GM23338 (cell line): ENCODE results near the gene TOMM6.

Experiments used
- POLR2AphosphoS5 ChIP-seq: IDR thresholded peaks from 2 replicates; pipeline ENCODE4 v1.6.1; 2016; ENCODE audit warnings: antibody characterized with exemption, low read depth
- TF ChIP-seq, protein P1 (sequence below), 2 experiments: fragments of 200-600 bp in 1 of 2; sonication (generic) in 1 of 2; conservative IDR thresholded peaks; 2 replicates each; pipeline versions ENCODE4 v1.5.1 to v1.6.1; 2016 to 2017; ENCODE audit warnings: antibody characterized with exemption in 2 of 2, low read depth in 2 of 2, mild to moderate bottlenecking in 2 of 2, moderate library complexity in 1 of 2
- TF ChIP-seq, protein P2 (sequence below): IDR thresholded peaks from one replicate; pipeline ENCODE4 v1.6.1; 2018; ENCODE audit warnings: antibody characterized with exemption; ENCODE audit not compliant: unreplicated experiment

DNA sequence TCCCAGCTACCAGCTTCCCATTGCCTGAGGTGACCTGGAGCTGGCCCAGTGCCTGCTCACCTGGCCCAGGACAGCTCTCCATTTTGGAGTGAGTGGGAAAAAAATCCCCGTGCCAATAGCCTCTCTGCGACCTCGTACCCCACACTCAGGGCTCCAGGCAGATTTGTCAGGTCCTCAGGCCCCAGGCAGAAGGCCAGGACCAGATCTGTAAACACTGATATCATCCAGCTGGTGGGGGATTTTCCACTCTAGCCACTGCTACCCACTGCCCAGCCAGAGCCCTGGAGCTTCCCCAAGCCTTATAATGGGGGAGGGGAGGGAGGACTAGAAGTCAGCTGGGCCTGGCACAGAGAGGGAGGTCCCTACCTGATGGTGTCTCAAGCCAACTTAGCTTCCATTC, 39.0 kb upstream of the TOMM6 start:
- TF ChIP-seq, protein P1, sequence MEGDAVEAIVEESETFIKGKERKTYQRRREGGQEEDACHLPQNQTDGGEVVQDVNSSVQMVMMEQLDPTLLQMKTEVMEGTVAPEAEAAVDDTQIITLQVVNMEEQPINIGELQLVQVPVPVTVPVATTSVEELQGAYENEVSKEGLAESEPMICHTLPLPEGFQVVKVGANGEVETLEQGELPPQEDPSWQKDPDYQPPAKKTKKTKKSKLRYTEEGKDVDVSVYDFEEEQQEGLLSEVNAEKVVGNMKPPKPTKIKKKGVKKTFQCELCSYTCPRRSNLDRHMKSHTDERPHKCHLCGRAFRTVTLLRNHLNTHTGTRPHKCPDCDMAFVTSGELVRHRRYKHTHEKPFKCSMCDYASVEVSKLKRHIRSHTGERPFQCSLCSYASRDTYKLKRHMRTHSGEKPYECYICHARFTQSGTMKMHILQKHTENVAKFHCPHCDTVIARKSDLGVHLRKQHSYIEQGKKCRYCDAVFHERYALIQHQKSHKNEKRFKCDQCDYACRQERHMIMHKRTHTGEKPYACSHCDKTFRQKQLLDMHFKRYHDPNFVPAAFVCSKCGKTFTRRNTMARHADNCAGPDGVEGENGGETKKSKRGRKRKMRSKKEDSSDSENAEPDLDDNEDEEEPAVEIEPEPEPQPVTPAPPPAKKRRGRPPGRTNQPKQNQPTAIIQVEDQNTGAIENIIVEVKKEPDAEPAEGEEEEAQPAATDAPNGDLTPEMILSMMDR (conservative IDR thresholded peaks at IDR 0.05; ENCODE audit: low read depth in 2 of 2) = no peak
- no peak for TF ChIP-seq POLR2AphosphoS5
- TF ChIP-seq, protein P2, sequence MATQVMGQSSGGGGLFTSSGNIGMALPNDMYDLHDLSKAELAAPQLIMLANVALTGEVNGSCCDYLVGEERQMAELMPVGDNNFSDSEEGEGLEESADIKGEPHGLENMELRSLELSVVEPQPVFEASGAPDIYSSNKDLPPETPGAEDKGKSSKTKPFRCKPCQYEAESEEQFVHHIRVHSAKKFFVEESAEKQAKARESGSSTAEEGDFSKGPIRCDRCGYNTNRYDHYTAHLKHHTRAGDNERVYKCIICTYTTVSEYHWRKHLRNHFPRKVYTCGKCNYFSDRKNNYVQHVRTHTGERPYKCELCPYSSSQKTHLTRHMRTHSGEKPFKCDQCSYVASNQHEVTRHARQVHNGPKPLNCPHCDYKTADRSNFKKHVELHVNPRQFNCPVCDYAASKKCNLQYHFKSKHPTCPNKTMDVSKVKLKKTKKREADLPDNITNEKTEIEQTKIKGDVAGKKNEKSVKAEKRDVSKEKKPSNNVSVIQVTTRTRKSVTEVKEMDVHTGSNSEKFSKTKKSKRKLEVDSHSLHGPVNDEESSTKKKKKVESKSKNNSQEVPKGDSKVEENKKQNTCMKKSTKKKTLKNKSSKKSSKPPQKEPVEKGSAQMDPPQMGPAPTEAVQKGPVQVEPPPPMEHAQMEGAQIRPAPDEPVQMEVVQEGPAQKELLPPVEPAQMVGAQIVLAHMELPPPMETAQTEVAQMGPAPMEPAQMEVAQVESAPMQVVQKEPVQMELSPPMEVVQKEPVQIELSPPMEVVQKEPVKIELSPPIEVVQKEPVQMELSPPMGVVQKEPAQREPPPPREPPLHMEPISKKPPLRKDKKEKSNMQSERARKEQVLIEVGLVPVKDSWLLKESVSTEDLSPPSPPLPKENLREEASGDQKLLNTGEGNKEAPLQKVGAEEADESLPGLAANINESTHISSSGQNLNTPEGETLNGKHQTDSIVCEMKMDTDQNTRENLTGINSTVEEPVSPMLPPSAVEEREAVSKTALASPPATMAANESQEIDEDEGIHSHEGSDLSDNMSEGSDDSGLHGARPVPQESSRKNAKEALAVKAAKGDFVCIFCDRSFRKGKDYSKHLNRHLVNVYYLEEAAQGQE = no peak
